ENCODE results near the gene DHRS3.
A peak's percentile ranks its signal among the peaks of the same experiment; 100 is the strongest.

The DHRS3 gene

DNA sequence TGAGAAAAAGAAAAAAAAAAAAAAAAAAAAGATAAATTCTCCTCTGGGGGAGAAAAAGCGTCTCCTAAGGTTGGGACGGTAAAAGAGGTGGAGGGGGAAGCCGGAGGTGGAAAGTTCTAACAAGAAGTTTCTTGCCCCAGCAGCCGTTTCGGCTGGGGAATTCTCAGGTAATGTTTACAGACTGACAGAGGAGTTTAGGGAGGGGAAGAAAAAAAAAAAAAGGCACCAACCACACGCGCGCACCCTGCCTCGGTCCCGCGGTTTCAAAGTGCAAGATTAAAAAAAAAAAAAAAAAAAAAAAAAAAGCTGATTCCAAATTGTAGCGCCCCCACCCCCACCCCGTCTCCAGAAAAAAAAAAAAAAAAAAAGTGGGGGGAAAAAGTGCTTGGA is 504 bp downstream of the DHRS3 start:
- no peak for DNase-seq

DNA sequence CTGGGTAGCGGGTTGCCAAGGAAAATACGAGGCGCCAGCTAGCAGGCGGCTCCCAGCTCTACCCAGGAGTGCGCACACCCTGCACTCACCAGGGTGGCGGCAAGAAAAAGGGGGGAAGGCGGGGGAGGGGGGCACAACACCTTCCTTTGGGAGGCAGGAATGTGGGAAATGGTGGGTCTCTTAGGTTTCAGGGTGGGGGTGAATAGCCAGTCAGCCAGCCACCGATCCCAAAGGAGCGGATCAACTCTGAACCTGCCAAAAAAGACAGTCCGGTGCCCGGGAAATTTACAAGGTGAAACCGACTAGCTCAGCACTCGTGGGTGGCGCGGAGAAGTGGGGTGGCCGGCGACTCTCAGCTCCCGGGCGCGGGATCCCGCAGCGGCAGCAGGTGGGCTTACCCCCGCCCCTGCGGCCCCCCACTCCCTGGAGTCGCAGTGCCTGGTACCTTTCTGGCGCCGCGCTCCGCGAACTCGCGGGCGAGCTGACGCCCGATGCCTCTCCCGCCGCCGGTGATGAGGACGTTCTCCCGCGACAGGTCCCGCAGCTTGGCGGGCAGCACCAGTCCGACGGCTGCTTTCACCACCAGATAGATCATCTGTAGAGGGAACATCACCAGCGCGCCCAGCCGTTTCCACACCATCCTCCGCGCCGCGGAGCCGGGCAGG is 1.2 kb downstream of the DHRS3 start:
- peak in 2 of 51 donors; percentile 38 to 64 for DNase-seq

DNA sequence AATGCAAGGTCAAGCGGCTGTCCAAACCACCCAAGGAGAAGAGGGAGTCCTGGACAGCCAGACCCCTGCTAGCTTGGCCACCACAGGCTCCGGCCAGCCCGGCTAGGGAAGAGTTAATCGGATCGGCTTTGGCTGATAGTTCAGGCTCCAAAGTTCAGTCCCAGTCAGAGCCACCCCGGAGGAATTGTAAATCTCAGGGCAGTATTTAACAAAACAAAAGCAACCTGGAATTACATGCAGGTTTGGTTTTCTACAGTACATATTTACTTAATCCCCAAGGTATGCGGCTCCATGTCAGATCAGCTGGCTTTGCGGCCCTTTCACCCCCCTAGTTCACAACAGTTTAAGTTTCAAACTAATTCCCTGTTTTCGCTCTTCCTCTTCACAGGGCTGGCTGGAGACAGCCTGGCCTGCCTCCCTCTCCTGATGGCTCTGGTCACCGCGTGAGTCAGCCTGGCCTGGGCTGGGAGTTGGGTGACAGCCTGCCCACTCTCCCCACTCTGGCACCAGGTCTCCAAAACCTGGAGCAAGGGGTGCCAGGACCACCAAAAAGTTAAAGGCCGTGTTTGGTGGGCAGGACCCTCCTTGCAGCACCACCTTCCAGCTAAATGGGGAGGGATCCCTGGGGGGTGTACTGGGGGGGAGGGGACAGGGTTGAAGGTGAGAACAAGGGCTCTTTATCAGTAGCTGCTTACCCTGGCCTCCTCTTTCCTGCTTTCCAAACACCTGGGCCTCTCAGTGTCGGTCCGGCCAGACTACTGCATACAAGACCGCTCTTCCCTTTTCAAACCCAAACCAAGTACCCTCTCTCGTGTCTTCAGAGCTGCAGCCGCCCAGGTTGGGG is 1.9 kb downstream of the DHRS3 start:
- DNase-seq: peak in 15 of 51 donors; percentile 18 to 68 (median 46)

DNA sequence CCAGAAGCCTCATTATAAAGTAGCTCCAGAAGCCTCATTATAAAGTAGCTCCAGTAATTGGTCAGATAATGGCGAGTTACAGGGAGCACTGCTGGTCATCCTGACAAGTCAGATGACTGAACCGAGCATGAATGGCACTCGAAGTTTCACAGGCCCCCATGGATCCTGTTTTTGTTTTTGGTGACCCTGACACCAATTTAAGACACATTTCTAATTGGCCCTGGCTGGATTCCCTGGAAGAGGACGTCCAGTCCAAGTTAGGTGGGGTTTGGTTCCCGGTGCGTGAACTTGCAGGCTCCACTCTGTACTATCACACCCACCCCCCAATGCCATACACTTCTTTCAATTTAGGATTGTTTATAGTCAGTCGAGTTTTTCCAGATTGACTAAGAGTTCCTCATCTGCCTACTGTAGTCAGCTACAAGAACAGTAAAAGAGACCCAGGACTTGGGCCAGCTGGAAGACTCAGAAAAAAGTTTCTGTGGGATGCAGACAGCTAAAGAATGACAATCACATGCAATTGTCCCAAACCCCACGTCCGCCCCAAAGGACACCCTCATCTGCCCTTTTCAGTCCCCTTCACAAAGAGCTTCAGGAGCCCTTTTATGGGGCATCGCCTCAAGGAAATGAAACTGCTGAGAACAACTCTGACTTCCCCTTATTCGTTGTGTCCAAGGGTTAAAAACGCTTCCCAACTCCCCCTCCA is 2.7 kb downstream of the DHRS3 start:
- DNase-seq: peak in 14 of 51 donors; percentile 26 to 73 (median 36)

DNA sequence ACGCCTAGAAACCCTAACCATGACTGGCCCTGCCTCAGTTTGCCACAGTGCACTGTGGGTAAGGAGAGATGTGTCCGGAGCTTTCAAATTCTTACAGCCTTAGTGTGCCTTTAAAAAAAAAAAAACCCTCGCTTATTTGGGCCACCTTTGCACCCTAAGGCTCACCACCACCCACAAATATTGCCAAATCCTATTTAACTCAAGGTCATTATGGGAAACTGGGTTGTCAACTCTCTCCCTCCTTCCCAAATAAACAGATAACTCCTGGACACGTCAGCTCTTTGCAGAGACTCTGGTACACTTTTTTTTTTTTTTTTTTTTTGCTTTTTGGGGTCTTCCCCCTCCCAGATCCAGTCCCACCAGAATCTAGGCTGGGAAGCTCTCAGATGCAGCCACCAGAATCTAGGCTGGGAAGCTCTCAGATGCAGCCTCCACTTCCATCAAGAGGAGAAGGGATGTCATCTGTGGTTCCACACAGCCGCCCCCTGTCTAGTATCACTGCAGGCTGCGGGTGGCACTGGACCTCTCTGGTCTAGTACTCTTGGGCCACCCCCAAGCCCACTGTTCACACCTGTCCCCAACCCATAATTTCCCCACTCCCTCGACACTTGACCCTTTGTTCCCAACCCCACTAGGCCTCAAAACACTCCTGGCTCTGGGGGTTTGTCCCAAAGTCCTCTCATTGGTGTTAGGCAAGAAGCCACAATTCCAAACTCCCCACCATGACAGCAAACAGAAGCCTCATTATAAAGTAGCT is 3.4 kb downstream of the DHRS3 start:
- DNase-seq: peak in 3 of 51 donors; percentile 10 to 73 (median 57)

DNA sequence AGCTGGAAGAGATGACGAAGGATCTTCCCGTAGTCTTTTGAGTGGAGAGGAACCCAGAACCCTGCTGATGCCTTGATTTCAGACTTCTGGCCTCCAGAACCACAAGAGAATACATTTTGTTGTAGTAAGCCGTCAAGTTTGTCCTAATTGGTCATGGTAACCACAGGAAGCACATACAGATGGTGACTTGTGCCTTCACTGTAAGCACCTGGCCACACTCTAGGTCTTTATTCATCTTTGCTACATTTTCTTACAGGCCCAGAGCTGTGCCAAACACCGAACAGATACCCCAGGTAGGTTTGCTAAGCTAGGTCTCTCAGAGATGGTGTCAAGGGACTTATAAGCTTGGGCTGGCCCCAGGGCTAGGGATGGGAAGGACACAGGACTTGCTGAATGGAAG is 4.8 kb downstream of the DHRS3 start:
- no peak for DNase-seq

DNA sequence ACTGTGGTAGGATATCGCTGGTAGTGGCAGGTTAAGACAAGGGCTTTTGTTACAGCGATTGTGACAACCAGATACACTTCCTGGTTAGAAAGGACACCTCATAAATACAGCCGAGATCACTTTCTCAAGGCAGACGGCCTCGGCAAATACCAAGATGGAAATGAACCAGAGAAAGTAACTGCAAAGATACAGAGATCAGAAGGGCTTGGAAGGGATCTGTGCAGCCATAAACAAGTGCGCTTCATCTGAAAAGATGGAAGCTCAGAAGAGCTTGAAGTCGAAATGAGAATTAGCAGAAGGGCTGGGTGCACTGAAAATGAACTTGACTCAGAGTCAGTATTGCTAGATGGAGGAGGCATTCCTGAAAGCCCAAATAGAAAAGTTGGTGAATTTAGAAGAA is 7.1 kb downstream of the DHRS3 start:
- no peak for DNase-seq

DNA sequence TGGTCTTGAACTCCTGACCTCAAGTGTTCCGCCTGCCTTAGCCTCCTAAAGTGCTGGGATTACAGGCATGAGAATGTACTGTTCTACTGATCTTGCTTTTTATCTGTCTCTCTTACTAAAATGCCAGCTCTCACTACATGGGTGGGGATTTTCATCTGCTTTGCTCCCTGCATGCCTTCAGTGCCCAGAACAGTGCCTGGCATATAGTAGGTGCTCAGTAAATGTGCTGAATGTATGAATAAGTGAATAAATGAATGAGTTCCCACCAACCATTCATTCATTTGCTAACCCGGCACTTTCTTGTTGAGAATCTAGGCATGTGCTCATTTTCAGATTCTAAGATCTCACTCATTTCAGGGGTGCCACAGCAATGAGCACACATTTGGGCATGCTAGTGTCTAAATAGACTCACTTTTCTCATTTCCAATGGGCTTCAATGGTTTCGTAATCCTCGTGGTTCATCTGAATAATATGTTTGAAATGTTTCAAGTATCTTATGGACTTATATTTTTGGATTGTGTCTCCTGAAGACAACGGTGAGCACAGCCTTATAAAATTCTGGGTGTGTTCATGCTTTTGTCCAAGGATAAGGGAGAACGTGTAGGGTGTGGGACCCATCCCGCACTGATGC is 7.6 kb downstream of the DHRS3 start:
- no peak for DNase-seq

DNA sequence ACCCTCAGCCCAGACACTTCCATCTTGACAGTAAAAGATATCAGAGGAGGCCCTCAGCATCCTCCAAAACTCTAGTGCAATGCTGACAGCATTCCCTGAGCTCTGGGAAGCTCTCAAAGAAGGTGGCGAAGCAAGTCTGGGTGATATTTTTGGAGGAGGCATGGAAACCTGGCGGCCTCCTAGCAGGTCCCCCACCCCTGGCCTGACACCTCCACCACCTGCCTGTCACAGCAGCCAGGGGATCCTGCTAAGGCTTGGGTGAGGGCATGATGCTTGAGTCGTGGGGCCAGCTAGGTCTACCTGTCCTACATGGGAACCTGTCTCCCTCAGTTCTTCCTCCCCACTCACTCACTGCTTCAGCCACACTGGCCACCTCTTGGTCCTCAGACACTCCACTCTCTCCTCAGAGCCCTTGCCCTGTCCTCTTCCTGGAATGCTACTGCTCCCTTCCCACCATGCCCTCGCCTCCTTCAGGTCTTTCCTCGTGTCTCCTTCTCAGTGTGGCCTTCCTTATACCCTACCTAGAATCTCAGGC is 8.5 kb downstream of the DHRS3 start:
- no peak for DNase-seq

DNA sequence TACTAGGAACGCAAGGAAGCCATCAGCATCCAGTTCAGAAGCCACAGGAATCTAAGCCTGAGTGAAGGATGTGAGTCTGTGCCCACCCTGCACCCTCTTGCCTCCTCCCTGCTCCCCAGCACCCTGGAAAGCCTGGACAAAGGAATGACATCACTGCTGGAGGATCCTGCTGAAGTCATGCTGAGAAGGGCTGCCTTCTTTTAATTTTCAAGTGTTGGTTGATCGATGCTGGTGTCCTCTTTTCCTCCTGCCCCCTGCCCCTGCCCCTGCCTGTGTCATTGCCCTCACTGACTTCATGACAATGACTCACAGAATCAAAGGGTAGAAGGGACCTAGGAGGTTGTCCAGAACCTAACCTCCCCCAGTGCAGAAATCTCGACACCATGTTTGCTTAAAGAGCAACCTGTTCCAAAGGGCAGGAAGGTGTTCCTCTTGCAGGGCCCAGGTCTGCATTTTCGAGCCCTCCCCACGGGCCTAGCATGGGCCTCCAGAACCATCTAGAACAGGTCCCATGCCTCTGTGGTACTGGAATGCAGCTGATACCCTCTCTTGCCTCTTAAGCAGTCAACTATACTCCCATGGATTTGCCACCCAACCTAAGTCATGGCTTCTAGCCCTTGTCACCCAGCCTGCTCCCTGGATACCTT is 9.6 kb downstream of the DHRS3 start:
- DNase-seq: no peak

DNA sequence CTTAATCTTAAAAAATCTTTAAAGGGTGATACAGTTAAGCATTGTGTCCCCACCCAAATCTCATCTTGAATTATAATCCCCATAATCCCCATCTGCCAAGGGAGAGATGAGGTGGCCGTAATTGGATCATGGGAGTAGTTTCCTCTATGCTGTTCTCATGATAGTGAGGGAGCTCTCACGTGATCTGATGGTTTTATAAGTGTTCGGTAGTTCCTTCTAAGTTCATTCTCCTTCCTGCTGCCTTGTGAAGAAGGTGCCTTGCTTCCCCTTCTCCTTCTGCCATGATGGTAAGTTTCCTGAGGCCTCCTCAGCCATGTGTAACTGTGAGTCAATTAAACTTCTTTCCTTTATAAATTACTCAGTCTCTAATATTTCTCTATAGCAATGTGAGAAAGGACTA is 10.7 kb downstream of the DHRS3 start:
- DNase-seq: no peak

DNA sequence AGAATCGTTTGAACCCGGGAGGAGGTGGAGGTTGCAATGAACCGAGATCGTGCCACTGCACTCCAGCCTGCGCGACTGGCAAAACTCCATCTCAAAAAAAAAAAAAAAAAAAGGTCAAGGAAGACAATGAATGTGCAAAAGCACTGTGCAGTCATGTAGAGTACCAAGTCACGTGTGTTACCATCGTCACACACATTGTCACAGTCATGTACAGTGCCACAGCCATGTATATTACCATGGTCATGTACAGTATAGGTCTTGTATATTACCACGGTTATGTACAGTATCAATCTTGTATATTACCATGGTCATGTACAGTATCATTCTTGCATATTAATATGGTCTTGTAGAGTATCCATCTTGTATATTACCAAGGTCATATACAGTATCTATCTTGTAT is 13.0 kb downstream of the DHRS3 start:
- DNase-seq: no peak

DNA sequence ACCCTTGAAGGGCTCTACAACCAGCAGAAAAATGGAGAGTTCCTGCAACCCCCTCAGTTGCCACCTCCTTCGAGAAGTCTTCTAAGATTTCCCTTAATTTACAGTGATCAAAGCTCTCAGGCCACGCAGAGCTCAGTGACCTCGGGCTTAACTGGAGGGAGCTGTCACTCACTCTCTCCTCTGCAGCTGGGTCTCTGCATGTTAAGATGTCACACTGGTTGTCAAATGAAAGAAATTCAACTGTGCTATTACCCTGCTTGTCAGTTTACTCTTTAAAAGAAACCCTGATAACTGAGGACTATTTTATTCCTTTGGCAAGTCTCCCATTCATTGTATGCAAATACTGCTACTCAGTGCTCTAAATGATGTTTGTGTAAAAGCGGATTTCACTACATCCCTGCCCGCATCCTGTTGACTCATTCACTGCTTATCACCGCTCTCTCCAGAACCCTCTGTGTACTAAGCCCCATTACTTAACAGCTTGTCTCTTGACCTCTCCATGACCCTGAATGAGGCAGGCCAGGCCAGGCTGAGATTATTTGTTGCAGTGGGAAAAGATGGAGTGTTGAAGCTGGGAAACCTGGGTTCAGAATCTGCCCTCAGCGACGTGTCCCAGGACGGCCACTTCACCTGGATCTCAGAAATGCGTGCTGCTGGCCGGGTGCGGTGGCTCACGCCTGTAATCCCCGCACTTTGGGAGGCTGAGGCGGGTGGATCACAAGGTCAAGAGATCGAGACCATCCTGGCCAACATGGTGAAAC is 13.7 kb downstream of the DHRS3 start:
- DNase-seq: no peak

DNA sequence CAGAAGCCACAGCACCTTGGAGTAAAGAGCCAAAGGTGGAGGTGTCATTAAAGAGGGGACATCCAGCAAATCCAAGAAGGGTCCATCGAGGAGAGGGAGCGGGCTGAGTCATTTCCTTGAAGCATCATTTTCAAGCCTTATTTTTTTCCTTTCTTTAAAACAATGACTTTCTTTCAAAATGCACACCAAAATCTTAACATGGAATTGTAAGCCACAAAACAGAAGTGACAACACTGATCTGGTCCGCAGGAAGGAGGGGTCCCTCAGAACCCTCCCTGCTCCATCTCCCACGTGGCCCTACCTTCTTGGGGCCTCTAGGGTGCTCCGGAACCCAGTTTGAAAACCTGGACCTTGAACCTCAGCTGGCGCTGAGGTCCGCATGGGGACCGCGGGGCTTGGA is 14.8 kb downstream of the DHRS3 start:
- DNase-seq: no peak

DNA sequence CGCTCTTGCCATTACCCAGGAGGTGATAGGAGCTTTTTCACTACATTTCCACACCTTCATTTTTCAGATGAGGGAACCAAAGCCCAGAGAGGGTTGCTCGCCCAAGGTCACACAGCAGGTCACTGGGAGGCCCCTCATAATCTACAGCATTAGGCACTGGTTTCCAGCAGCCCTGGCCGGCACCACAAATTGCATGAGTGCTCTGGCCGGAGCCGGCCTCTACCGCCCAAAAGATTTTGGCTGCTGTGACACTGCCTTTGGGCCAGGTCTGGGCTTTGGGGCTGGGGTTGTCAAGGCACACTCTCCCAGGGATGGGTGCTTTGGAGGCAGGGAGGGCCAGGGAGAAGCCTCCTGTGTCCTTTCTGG is 15.4 kb downstream of the DHRS3 start:
- no peak for DNase-seq

DNA sequence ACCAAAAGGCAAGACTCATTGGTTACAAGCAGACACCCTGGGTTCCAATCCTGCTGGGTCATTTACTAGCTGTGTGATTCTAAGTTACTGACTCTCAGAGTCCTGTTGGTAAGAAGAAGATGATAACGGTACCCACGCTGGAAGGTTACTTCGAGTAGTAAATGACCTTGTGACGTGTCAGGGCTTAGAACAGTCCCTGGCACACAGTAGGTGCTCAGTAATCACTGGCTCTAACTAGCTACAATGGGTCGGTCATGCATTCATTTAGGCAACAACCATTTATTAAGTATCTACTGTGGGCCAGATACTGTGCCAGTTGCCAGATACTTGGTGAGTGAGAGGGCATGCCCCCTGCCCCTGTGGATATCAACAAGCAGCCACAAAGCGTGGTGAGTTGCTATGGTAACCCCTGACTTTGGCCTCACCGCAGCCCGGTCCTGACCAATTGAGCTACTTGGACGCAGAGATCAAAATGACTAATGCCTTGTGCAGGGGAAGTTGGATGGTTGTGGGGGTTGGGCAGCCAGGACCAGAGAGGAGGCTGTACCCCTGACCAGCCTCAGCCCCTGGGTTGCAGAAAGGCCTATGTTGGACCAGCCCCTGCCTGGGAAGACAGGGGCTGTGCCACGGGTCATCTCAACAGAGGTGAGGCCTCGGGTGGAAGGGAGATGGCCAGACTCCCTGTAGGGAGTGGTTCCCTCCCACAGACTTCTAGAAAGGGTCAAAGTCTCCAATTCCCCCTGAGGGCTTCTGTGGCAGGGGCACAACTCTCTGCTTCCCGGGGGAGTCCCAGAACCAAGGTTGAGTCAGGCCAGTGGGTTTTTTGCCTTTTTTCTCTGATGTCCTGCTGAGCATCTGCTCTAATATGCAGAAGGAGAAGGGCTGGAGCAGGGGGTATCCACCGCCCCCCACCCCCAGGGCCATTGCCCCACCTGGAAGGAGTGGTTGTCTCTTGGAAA is 16.0 kb downstream of the DHRS3 start:
- peak in 6 of 51 donors; percentile 15 to 59 (median 37) for DNase-seq

DNA sequence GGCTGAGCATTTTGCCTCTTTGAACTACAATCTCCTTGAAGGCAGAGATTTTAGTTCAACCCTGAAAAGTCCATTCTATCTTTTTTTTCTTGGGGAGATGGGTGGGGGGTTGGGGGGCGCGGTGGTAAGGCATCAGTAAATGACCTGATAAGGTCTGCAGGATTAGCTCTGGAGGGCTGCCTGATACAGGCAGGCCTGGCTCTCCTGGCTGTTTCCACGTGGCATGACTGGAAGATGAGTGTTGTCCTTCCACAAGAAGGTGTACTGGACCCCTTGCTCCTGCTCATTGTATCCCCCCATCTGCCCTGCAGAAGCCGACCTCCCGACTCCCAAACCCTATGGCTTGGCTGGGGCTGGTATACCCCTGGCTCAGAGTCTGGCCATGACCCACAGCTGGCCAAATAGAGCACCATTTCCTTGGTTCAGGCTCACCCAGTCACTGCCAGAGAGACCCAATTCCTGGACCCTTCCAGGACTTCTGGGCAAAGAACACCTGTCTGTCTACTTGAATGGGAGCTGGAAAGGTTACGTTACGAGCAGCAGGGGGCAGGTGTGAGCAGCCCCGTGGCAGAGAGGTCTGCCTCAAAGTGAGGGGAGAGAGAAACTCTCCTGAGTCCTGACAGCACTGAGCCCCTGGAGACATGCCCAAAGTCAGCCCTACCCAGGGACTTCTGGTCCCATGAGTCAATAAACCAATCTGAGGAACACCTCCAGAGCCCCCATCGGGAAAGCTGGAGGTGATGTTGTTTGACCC is 17.0 kb downstream of the DHRS3 start:
- DNase-seq: no peak

DNA sequence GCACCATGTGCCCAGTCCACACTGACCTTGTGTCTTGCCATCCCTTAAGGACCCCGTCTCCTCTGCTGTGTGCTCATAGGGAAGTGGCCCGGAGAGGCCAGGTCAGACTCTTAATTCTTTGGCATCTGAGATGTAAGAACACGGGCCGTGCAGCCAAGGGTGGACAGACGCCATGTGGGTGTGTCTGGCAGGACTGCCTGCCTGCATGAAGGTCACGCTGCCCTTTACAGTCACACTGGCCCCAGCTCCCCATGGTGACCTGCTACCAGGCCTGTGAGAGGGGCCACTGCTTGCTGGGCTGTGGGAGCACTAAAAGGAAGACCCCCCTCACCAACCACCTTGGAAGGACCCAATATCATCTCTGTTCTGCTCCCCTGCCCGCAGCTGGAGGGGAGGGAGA is 17.7 kb downstream of the DHRS3 start:
- peak in 7 of 51 donors; percentile 17 to 40 (median 26) for DNase-seq
